LNCaP clone FGC (cell line): ENCODE results near the gene PRKN.

Source experiments
- DNase-seq: peaks from one replicate; pipeline ENCODE4 v3.0.0-alpha.2; 2011; ENCODE audit warnings: low read depth
- H3K4me3 ChIP-seq: 2 replicates; pipeline ENCODE4 v1.5.1; 2011; ENCODE audit warnings: mild to moderate bottlenecking, low read depth, low read length, control low read depth
- CTCF ChIP-seq: IDR thresholded peaks from 2 replicates; pipeline ENCODE4 v1.5.1; 2012; ENCODE audit warnings: mild to moderate bottlenecking; ENCODE audit not compliant: control insufficient read depth, insufficient read depth; ENCODE audit errors: extremely low read depth

PRKN gene

GRCh38 chr6:161443848-161444247, 1283.7 kb downstream of the PRKN start:
- TF ChIP-seq CTCF, result no peak
- H3K4me3 ChIP-seq, result no peak overlapping the region
- no peak for DNase-seq

- no peak for DNase-seq
- TF ChIP-seq CTCF, result no peak
- H3K4me3 ChIP-seq, result no peak overlapping the region
Measured at GRCh38 chr6:161442420-161442819, 1285.1 kb downstream of the PRKN start.

GRCh38 chr6:161440299-161440698, 1287.3 kb downstream of the PRKN start:
- no peak for DNase-seq
- H3K4me3 ChIP-seq, result no peak overlapping the region
- no peak for TF ChIP-seq CTCF

- no peak for TF ChIP-seq CTCF
- no peak for DNase-seq
- no peak overlapping the region for H3K4me3 ChIP-seq
Measured at GRCh38 chr6:161439093-161439492, 1288.5 kb downstream of the PRKN start.

GRCh38 chr6:161438430-161439030, 1289.0 kb downstream of the PRKN start:
- no peak overlapping the region for H3K4me3 ChIP-seq
- no peak for TF ChIP-seq CTCF
- DNase-seq, result no peak

GRCh38 chr6:161437851-161438250, 1289.7 kb downstream of the PRKN start:
- no peak for TF ChIP-seq CTCF
- H3K4me3 ChIP-seq, result no peak overlapping the region
- DNase-seq, result no peak

GRCh38 chr6:161436106-161436876, 1291.3 kb downstream of the PRKN start:
- no peak for DNase-seq
- TF ChIP-seq CTCF, result no peak
- H3K4me3 ChIP-seq, result no peak overlapping the region
